Liver (tissue), 9 donors: ENCODE results near the gene ACP4. TPM values are rescaled to one million over a fixed set of nuclear protein-coding genes. Genes with fewer than 3 reads are reported as not detected.

Experiments
- DNase-seq: peaks from one replicate; pipeline ENCODE4 v3.0.0-alpha.2; 2017; ENCODE audit warnings: low spot score
- H3K27ac ChIP-seq, 2 donors: one replicate each; pipeline ENCODE4 v1.7.0; 2013; ENCODE audit warnings: inconsistent platforms in 2 of 2, low read length in 2 of 2, control low read depth in 1 of 2, low read depth in 1 of 2, mild to moderate bottlenecking in 1 of 2
- H3K27me3 ChIP-seq, 4 donors: one replicate each; pipeline versions ENCODE4 v1.6.1 to v1.7.0; 2013; ENCODE audit warnings: low read length in 3 of 4, inconsistent platforms in 1 of 4, mild to moderate bottlenecking in 1 of 4, moderate library complexity in 1 of 4; ENCODE audit not compliant: control insufficient read depth in 4 of 4, insufficient read depth in 4 of 4
- H3K36me3 ChIP-seq, 4 donors: one replicate each; pipeline versions ENCODE4 v1.6.1 to v1.7.0; 2013; ENCODE audit warnings: low read length in 3 of 4, mild to moderate bottlenecking in 3 of 4, low read depth in 1 of 4, moderate library complexity in 1 of 4; ENCODE audit not compliant: control insufficient read depth in 4 of 4, insufficient read depth in 3 of 4
- H3K4me1 ChIP-seq, 4 donors: one replicate each; pipeline versions ENCODE4 v1.6.1 to v1.7.0; 2013; ENCODE audit warnings: low read length in 3 of 4, mild to moderate bottlenecking in 3 of 4, moderate library complexity in 1 of 4; ENCODE audit not compliant: control insufficient read depth in 4 of 4, insufficient read depth in 4 of 4
- H3K4me3 ChIP-seq, 3 donors: one replicate each; pipeline versions ENCODE4 v1.6.1 to v1.7.0; 2013; ENCODE audit warnings: low read length in 3 of 3, control low read depth in 1 of 3, low read depth in 1 of 3, mild to moderate bottlenecking in 1 of 3
- H3K9ac ChIP-seq, 2 donors: one replicate each; pipeline ENCODE4 v1.7.0; 2013; ENCODE audit warnings: low read length in 2 of 2, mild to moderate bottlenecking in 2 of 2, moderate library complexity in 2 of 2, control low read depth in 1 of 2, low read depth in 1 of 2
- H3K9me3 ChIP-seq, 4 donors: one replicate each; pipeline versions ENCODE4 v1.6.1 to v1.7.0; 2013; ENCODE audit warnings: low read length in 3 of 4; ENCODE audit not compliant: control insufficient read depth in 4 of 4
- ATF3 ChIP-seq: IDR thresholded peaks from 2 replicates; pipeline ENCODE4 v1.6.1; 2016; ENCODE audit warnings: antibody characterized with exemption
- CTCF ChIP-seq: fragments of 150-350 bp; IDR thresholded peaks from 2 replicates; pipeline ENCODE4 v1.5.1; 2017; ENCODE audit warnings: improper control_type of control experiment, low read depth, low read length; ENCODE audit not compliant: missing input control
- EGR1 ChIP-seq, 2 donors: IDR thresholded peaks; 2 replicates each; pipeline ENCODE4 v1.6.1; 2016 to 2018; ENCODE audit warnings: antibody characterized with exemption in 2 of 2, low read depth in 2 of 2
- FOXA1 ChIP-seq: IDR thresholded peaks from 2 replicates; pipeline ENCODE4 v1.6.1; 2016; ENCODE audit warnings: antibody characterized with exemption
- FOXA2 ChIP-seq: IDR thresholded peaks from 2 replicates; pipeline ENCODE4 v1.6.1; 2016; ENCODE audit warnings: antibody characterized with exemption
- GABPA ChIP-seq, 2 donors: IDR thresholded peaks in 1 of 2; conservative IDR thresholded peaks in 1 of 2; 2 replicates each; pipeline ENCODE4 v1.6.1; 2016; ENCODE audit warnings: antibody characterized with exemption in 2 of 2, mild to moderate bottlenecking in 1 of 2, moderate library complexity in 1 of 2
- HNF4A ChIP-seq, 2 donors: conservative IDR thresholded peaks; 2 replicates each; pipeline ENCODE4 v1.6.1; 2016; ENCODE audit warnings: antibody characterized with exemption in 2 of 2, mild to moderate bottlenecking in 2 of 2
- HNF4G ChIP-seq: IDR thresholded peaks from 2 replicates; pipeline ENCODE4 v1.6.1; 2016; ENCODE audit warnings: antibody characterized with exemption
- JUND ChIP-seq, 2 donors: IDR thresholded peaks; 2 replicates each; pipeline ENCODE4 v1.6.1; 2016; ENCODE audit warnings: antibody characterized with exemption in 2 of 2
- MAX ChIP-seq: IDR thresholded peaks from 2 replicates; pipeline ENCODE4 v1.6.1; 2016; ENCODE audit warnings: antibody characterized with exemption
- NR2F2 ChIP-seq: IDR thresholded peaks from 2 replicates; pipeline ENCODE4 v1.6.1; 2016; ENCODE audit warnings: antibody characterized with exemption
- RAD21 ChIP-seq, 2 donors: IDR thresholded peaks; 2 replicates each; pipeline ENCODE4 v1.6.1; 2016; ENCODE audit warnings: antibody characterized with exemption in 2 of 2, mild to moderate bottlenecking in 2 of 2
- RXRA ChIP-seq, 2 donors: IDR thresholded peaks; 2 replicates each; pipeline ENCODE4 v1.6.1; 2017 to 2018; ENCODE audit warnings: antibody characterized with exemption in 2 of 2, mild to moderate bottlenecking in 1 of 2
- SP1 ChIP-seq: IDR thresholded peaks from 2 replicates; pipeline ENCODE4 v1.6.1; 2018; ENCODE audit warnings: antibody characterized with exemption, mild to moderate bottlenecking
- TAF1 ChIP-seq: conservative IDR thresholded peaks from 2 replicates; pipeline ENCODE4 v1.6.1; 2016; ENCODE audit warnings: antibody characterized with exemption, mild to moderate bottlenecking
- YY1 ChIP-seq: IDR thresholded peaks from 2 replicates; pipeline ENCODE4 v1.6.1; 2016; ENCODE audit warnings: antibody characterized with exemption, mild to moderate bottlenecking
- WGBS: extraction: QIAGEN DNeasy Blood & Tissue Kit; methylation state at CpG from one replicate; pipeline ENCODE4 v1.1.7; 2013; 5-methylcytosine and 5-hydroxymethylcytosine counted together
- polyA plus RNA-seq, 2 donors: library from polyadenylated mRNA; stranded (reverse) in 1 of 2; unstranded in 1 of 2; fragments of 200-250 nt in 1 of 2; fragments of >200 nt in 1 of 2; fragmentation: Nextera tagmentation in 1 of 2; extraction: Ambion mirVana in 1 of 2; gene quantifications; one replicate each; pipeline versions ENCODE4 v1.2.1 to v1.2.3, GENCODE V29; 2013 to 2015
- total RNA-seq, 2 donors: library from RNA; depleted of rRNA; stranded (reverse); fragments of >200 nt; gene quantifications; one replicate each; pipeline ENCODE4 v1.2.3, GENCODE V29; 2014
- TF ChIP-seq, protein P1 (sequence below): IDR thresholded peaks from 2 replicates; pipeline ENCODE4 v1.6.1; 2016; ENCODE audit warnings: antibody characterized with exemption
- donor health status: healthy.
- donor health status: healthy.
- donor health status: healthy.
- donor health status: healthy.
- donor health status: healthy.

Gene ACP4
- total and polyA plus RNA-seq, 4 donors, result 0.06 to 0.19 TPM; not detected in 2

DNA sequence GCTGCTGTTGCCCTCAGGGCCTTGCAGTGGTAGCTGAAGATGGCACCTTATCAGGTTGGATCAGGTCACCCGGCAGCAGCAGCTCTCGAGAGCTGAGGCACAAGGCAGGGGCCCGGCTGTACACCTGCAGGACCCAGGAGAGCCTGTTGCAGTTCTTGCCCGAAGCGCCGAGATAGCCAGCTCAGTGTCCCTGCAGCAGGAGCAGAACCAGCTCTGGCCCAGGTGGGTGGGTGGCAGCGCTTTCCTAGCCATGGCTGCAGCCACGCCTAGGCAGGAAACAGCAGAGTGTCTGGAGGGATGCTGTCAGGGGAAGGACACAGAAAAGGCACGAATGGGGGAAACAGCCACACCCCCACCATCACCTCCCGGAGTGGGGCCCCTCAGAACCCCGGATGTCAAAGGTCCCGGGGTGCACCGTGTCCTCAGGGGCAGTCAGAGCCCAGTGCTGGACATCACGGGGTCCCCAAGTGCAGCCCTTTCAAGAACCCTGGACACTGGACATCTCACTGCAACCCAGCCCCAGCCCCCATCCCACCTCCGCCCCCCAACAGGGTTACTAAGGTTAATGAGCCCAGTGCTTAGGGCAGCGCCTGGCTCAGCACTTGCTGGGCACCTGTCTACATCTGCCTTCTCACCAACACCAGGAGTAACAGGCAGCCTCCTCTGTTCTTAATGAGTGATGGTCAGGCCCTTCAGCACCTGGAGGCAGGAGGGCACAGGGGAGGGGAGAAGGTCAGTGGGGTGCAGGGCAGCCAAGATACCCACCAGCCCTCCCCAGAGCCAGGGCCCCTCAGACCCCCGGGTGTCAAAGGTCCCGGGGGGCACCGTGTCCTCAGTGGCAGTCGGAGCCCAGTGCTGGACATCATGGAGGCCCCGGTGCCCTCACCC, 8.7 kb downstream of the ACP4 start:
- Histone ChIP-seq H3K27ac (no peak overlapping the region), H3K36me3 (peaks cover 6 to 39% (median 9%) of the 10 kb centered on the region in 4 donors), H3K9ac (no peak overlapping the region), H3K4me1 (peaks cover 1 to 19% (median 14%) of the 10 kb centered on the region in 4 donors), H3K9me3 (no peaks in the 10 kb centered on the region), H3K4me3 (no peak overlapping the region), H3K27me3 (no peaks in the 10 kb centered on the region)
- TF ChIP-seq RAD21 (IDR thresholded peaks at IDR 0.05), result no peak
- TF ChIP-seq FOXA1, result no peak
- no peak for TF ChIP-seq CTCF
- TF ChIP-seq NR2F2, result no peak
- DNase-seq, result no peak
- 93% methylated on average over 21 of the region's 21 CpGs for WGBS

GRCh38 chr19:50799547-50799851, 9.3 kb downstream of the ACP4 start:
- Histone ChIP-seq H3K4me1 (peaks cover 1 to 19% (median 14%) of the 10 kb centered on the region in 4 donors), H3K27ac (no peak overlapping the region), H3K4me3 (no peak overlapping the region), H3K36me3 (peaks cover 6 to 39% (median 9%) of the 10 kb centered on the region in 4 donors), H3K9ac (no peak overlapping the region), H3K27me3 (no peaks in the 10 kb centered on the region), H3K9me3 (no peaks in the 10 kb centered on the region)
- WGBS, result 87% methylated on average over 3 of the region's 3 CpGs
- TF ChIP-seq YY1, result no peak
- DNase-seq, result no peak

DNA sequence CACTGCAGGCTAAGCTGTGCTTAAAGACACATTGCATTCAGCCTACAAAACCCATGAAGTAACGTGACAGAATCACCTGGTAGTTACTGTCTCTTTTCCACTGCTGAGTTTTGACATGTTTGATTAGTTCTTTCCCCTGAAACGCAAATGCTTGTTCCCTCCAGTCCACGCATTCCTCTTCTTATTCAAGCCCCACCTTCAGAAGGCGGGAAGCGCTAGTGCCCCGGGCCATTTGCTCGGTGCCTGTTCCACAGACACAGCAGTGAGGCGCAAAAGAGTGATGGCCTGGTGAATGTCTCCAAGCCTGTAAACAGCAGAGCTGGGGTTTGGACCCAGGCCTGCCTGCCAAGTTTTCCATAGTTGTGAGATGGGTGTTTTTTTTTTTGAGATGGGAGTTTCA, 10.9 kb downstream of the ACP4 start:
- H3K4me3 ChIP-seq, result no peak overlapping the region
- no peaks in the 10 kb centered on the region for H3K9me3 ChIP-seq
- WGBS, result 93% methylated on average over 8 of the region's 8 CpGs
- peaks cover 1 to 22% (median 16%) of the 10 kb centered on the region in 4 donors for H3K4me1 ChIP-seq
- H3K27me3 ChIP-seq, result no peaks in the 10 kb centered on the region
- H3K36me3 ChIP-seq, result peaks cover 6 to 36% (median 9%) of the 10 kb centered on the region in 4 donors
- H3K9ac ChIP-seq, result no peak overlapping the region
- no peak for DNase-seq
- H3K27ac ChIP-seq, result no peak overlapping the region
- TF ChIP-seq CTCF (no peak), NR2F2 (no peak), HNF4A (conservative IDR thresholded peaks at IDR 0.05) (no peak), FOXA2 (no peak), YY1 (no peak), RXRA (IDR thresholded peaks at IDR 0.05) (no peak), EGR1 (IDR thresholded peaks at IDR 0.05; ENCODE audit: low read depth in 2 of 2) (no peak), JUND (IDR thresholded peaks at IDR 0.05) (no peak), SP1 (no peak), FOXA1 (no peak), HNF4G (no peak), GABPA (IDR thresholded peaks at IDR 0.05 in 1 of 2, conservative IDR thresholded peaks at IDR 0.05 in 1 of 2) (no peak), RAD21 (IDR thresholded peaks at IDR 0.05) (no peak), ATF3 (no peak), MAX (no peak), TAF1 (no peak)
- TF ChIP-seq, protein P1, sequence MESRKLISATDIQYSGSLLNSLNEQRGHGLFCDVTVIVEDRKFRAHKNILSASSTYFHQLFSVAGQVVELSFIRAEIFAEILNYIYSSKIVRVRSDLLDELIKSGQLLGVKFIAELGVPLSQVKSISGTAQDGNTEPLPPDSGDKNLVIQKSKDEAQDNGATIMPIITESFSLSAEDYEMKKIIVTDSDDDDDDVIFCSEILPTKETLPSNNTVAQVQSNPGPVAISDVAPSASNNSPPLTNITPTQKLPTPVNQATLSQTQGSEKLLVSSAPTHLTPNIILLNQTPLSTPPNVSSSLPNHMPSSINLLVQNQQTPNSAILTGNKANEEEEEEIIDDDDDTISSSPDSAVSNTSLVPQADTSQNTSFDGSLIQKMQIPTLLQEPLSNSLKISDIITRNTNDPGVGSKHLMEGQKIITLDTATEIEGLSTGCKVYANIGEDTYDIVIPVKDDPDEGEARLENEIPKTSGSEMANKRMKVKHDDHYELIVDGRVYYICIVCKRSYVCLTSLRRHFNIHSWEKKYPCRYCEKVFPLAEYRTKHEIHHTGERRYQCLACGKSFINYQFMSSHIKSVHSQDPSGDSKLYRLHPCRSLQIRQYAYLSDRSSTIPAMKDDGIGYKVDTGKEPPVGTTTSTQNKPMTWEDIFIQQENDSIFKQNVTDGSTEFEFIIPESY, result no peak
